ENCODE measurements around the gene WDR26.
A peak's percentile ranks its signal among the peaks of the same experiment; 100 is the strongest.
"Not testable (repeated sequence)": the region's sequence is repeated elsewhere in the genome, so short reads cannot be mapped to it uniquely, and the experiment has no call there.

The WDR26 gene

GRCh38 chr1:224434691-224435317, at the start of gene WDR26:
Gene WDR26 (minus strand): TSS chr1:224434797.
- DNase-seq = peak; percentile 80
- in situ Hi-C loops (cut with MboI; ENCODE audit: low pct_unique_long_range_greater_than_20kb, low sequenced_read_pairs) = no loop called here

- in situ Hi-C loops (cut with MboI; ENCODE audit: low pct_unique_long_range_greater_than_20kb, low sequenced_read_pairs); DNase-seq: not testable (repeated sequence)
Measured at GRCh38 chr1:224483206-224483605, 48.6 kb upstream of the WDR26 start.

GRCh38 chr1:224482619-224483018, 48.0 kb upstream of the WDR26 start:
- DNase-seq = no peak
- in situ Hi-C loops (cut with MboI; ENCODE audit: low pct_unique_long_range_greater_than_20kb, low sequenced_read_pairs) = no loop called here

GRCh38 chr1:224481601-224482000, 47.0 kb upstream of the WDR26 start:
- no peak for DNase-seq
- in situ Hi-C loops (cut with MboI; ENCODE audit: low pct_unique_long_range_greater_than_20kb, low sequenced_read_pairs) = no loop called here

GRCh38 chr1:224480888-224481459, 46.4 kb upstream of the WDR26 start:
- DNase-seq = not testable (repeated sequence)

GRCh38 chr1:224480200-224480599, 45.6 kb upstream of the WDR26 start:
- DNase-seq; in situ Hi-C loops (cut with MboI; ENCODE audit: low pct_unique_long_range_greater_than_20kb, low sequenced_read_pairs): not testable (repeated sequence)

More at GRCh38 chr1:224480888-224481459, 46.4 kb upstream of the WDR26 start:
- in situ Hi-C loops (cut with MboI; ENCODE audit: low pct_unique_long_range_greater_than_20kb, low sequenced_read_pairs) = not testable (repeated sequence)

- in situ Hi-C loops (cut with MboI; ENCODE audit: low pct_unique_long_range_greater_than_20kb, low sequenced_read_pairs) = no loop called here
- DNase-seq = no peak
Measured at GRCh38 chr1:224472806-224473205, 38.2 kb upstream of the WDR26 start.

GRCh38 chr1:224466154-224466553, 31.6 kb upstream of the WDR26 start:
- no peak for DNase-seq
- in situ Hi-C loops (cut with MboI; ENCODE audit: low pct_unique_long_range_greater_than_20kb, low sequenced_read_pairs) = no loop called here

- no peak for DNase-seq
Measured at GRCh38 chr1:224459966-224460365, 25.4 kb upstream of the WDR26 start.

GRCh38 chr1:224458996-224459395, 24.4 kb upstream of the WDR26 start:
- in situ Hi-C loops (cut with MboI; ENCODE audit: low pct_unique_long_range_greater_than_20kb, low sequenced_read_pairs) = no loop called here
- DNase-seq = no peak

More at GRCh38 chr1:224459966-224460365, 25.4 kb upstream of the WDR26 start:
- in situ Hi-C loops (cut with MboI; ENCODE audit: low pct_unique_long_range_greater_than_20kb, low sequenced_read_pairs) = no loop called here

GRCh38 chr1:224458296-224458695, 23.7 kb upstream of the WDR26 start:
- in situ Hi-C loops (cut with MboI; ENCODE audit: low pct_unique_long_range_greater_than_20kb, low sequenced_read_pairs) = no loop called here
- no peak for DNase-seq

- no peak for DNase-seq
- in situ Hi-C loops (cut with MboI; ENCODE audit: low pct_unique_long_range_greater_than_20kb, low sequenced_read_pairs) = no loop called here
Measured at GRCh38 chr1:224457782-224458144, 23.2 kb upstream of the WDR26 start.

- in situ Hi-C loops (cut with MboI; ENCODE audit: low pct_unique_long_range_greater_than_20kb, low sequenced_read_pairs) = no loop called here
- DNase-seq = no peak
Measured at GRCh38 chr1:224456637-224456953, 22.0 kb upstream of the WDR26 start.

- DNase-seq = no peak
- in situ Hi-C loops (cut with MboI; ENCODE audit: low pct_unique_long_range_greater_than_20kb, low sequenced_read_pairs) = no loop called here
Measured at GRCh38 chr1:224454402-224455055, 19.9 kb upstream of the WDR26 start.

- DNase-seq = no peak
- in situ Hi-C loops (cut with MboI; ENCODE audit: low pct_unique_long_range_greater_than_20kb, low sequenced_read_pairs) = no loop called here
Measured at GRCh38 chr1:224450561-224451350, 16.2 kb upstream of the WDR26 start.

- in situ Hi-C loops (cut with MboI; ENCODE audit: low pct_unique_long_range_greater_than_20kb, low sequenced_read_pairs) = no loop called here
- DNase-seq = no peak
Measured at GRCh38 chr1:224450159-224450558, 15.6 kb upstream of the WDR26 start.

- DNase-seq = no peak
- in situ Hi-C loops (cut with MboI; ENCODE audit: low pct_unique_long_range_greater_than_20kb, low sequenced_read_pairs) = no loop called here
Measured at GRCh38 chr1:224448453-224449017, 13.9 kb upstream of the WDR26 start.

GRCh38 chr1:224447971-224448370, 13.4 kb upstream of the WDR26 start:
- in situ Hi-C loops (cut with MboI; ENCODE audit: low pct_unique_long_range_greater_than_20kb, low sequenced_read_pairs) = no loop called here
- DNase-seq = no peak

- in situ Hi-C loops (cut with MboI; ENCODE audit: low pct_unique_long_range_greater_than_20kb, low sequenced_read_pairs) = no loop called here
- DNase-seq = no peak
Measured at GRCh38 chr1:224447251-224447650, 12.7 kb upstream of the WDR26 start.

- in situ Hi-C loops (cut with MboI; ENCODE audit: low pct_unique_long_range_greater_than_20kb, low sequenced_read_pairs) = no loop called here
- no peak for DNase-seq
Measured at GRCh38 chr1:224438989-224439388, 4.4 kb upstream of the WDR26 start.

Data from KBM-7 (cell line).